K562 (cell line): ENCODE data around the gene LYST.

ENCODE experiments used
- ERF ChIP-seq: fragments of 450-650 bp; formaldehyde crosslinking; IDR thresholded peaks from 2 replicates; pipeline ENCODE4 v1.4.0; 2020; ENCODE audit warnings: mild to moderate bottlenecking, mixed read lengths
- POU5F1 ChIP-seq: fragments of 150-350 bp; IDR thresholded peaks from 2 replicates; pipeline ENCODE4 v1.6.1; 2014; ENCODE audit warnings: borderline replicate concordance, low read length, low read depth, mild to moderate bottlenecking; ENCODE audit not compliant: partially characterized antibody
- SIX5 ChIP-seq, 2 experiments: IDR thresholded peaks; 2 replicates each; pipeline ENCODE4 v1.6.1; 2011; ENCODE audit warnings: low read length in 2 of 2, borderline replicate concordance in 1 of 2, low read depth in 1 of 2, mild to moderate bottlenecking in 1 of 2, moderate library complexity in 1 of 2; ENCODE audit not compliant: insufficient read depth in 1 of 2
- TBL1XR1 ChIP-seq, 2 experiments: IDR thresholded peaks; 2 replicates each; pipeline ENCODE4 v1.6.1; 2012; ENCODE audit warnings: improper control_type of control experiment in 2 of 2, low read length in 2 of 2, mild to moderate bottlenecking in 1 of 2
- YY1 ChIP-seq, 3 experiments: IDR thresholded peaks; 2 replicates each; pipeline ENCODE4 v1.6.1; 2011; ENCODE audit warnings: low read length in 2 of 3, mild to moderate bottlenecking in 2 of 3, moderate library complexity in 2 of 3, borderline replicate concordance in 1 of 3, control low read depth in 1 of 3, low read depth in 1 of 3; ENCODE audit not compliant: insufficient read depth in 3 of 3, insufficient replicate concordance in 2 of 3, control insufficient read depth in 1 of 3, insufficient read length in 1 of 3; ENCODE audit errors: extremely low read depth in 1 of 3
- ZNF121 ChIP-seq: sonication (generic); formaldehyde crosslinking; conservative IDR thresholded peaks from 2 replicates; pipeline ENCODE4 v1.8.0; 2022; ENCODE audit warnings: missing genetic modification reagents
- TF ChIP-seq, protein P1 (sequence below): sonication (generic); formaldehyde crosslinking; IDR thresholded peaks from 2 replicates; pipeline ENCODE4 v1.8.1; 2023; ENCODE audit warnings: mild to moderate bottlenecking, missing genetic modification reagents
- TF ChIP-seq, protein P2 (sequence below), 3 experiments: IDR thresholded peaks in 2 of 3; conservative IDR thresholded peaks in 1 of 3; 2 replicates each; pipeline ENCODE4 v1.5.1; 2011 to 2012; ENCODE audit warnings: low read length in 3 of 3, mild to moderate bottlenecking in 3 of 3, control low read depth in 2 of 3, improper control_type of control experiment in 1 of 3, inconsistent platforms in 1 of 3, low read depth in 1 of 3, mixed read lengths in 1 of 3, moderate library complexity in 1 of 3; ENCODE audit not compliant: insufficient read depth in 2 of 3
- TF ChIP-seq, protein P3 (sequence below): sonication (generic); formaldehyde crosslinking; IDR thresholded peaks from 2 replicates; pipeline ENCODE4 v1.8.0; 2023; ENCODE audit warnings: mild to moderate bottlenecking, missing genetic modification reagents

- TF ChIP-seq YY1 (IDR thresholded peaks at IDR 0.05; ENCODE audit: borderline replicate concordance in 1 of 3, control insufficient read depth in 1 of 3, extremely low read depth in 1 of 3, insufficient read depth in 3 of 3, insufficient read length in 1 of 3, insufficient replicate concordance in 2 of 3, low read depth in 1 of 3, low read length in 2 of 3) (no peak), TBL1XR1 (IDR thresholded peaks at IDR 0.05; ENCODE audit: low read length in 2 of 2) (no peak), SIX5 (IDR thresholded peaks at IDR 0.05; ENCODE audit: borderline replicate concordance in 1 of 2, insufficient read depth in 1 of 2, low read depth in 1 of 2, low read length in 2 of 2) (no peak), ZNF121 (no peak), POU5F1 (no peak), ERF (CRISPR knock-in tag) (no peak)
- TF ChIP-seq, protein P1, sequence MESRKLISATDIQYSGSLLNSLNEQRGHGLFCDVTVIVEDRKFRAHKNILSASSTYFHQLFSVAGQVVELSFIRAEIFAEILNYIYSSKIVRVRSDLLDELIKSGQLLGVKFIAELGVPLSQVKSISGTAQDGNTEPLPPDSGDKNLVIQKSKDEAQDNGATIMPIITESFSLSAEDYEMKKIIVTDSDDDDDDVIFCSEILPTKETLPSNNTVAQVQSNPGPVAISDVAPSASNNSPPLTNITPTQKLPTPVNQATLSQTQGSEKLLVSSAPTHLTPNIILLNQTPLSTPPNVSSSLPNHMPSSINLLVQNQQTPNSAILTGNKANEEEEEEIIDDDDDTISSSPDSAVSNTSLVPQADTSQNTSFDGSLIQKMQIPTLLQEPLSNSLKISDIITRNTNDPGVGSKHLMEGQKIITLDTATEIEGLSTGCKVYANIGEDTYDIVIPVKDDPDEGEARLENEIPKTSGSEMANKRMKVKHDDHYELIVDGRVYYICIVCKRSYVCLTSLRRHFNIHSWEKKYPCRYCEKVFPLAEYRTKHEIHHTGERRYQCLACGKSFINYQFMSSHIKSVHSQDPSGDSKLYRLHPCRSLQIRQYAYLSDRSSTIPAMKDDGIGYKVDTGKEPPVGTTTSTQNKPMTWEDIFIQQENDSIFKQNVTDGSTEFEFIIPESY (CRISPR knock-in tag): no peak
- TF ChIP-seq, protein P2, sequence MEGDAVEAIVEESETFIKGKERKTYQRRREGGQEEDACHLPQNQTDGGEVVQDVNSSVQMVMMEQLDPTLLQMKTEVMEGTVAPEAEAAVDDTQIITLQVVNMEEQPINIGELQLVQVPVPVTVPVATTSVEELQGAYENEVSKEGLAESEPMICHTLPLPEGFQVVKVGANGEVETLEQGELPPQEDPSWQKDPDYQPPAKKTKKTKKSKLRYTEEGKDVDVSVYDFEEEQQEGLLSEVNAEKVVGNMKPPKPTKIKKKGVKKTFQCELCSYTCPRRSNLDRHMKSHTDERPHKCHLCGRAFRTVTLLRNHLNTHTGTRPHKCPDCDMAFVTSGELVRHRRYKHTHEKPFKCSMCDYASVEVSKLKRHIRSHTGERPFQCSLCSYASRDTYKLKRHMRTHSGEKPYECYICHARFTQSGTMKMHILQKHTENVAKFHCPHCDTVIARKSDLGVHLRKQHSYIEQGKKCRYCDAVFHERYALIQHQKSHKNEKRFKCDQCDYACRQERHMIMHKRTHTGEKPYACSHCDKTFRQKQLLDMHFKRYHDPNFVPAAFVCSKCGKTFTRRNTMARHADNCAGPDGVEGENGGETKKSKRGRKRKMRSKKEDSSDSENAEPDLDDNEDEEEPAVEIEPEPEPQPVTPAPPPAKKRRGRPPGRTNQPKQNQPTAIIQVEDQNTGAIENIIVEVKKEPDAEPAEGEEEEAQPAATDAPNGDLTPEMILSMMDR (IDR thresholded peaks at IDR 0.05 in 2 of 3, conservative IDR thresholded peaks at IDR 0.05 in 1 of 3; ENCODE audit: insufficient read depth in 2 of 3, low read depth in 1 of 3, low read length in 3 of 3): no peak
- TF ChIP-seq, protein P3, sequence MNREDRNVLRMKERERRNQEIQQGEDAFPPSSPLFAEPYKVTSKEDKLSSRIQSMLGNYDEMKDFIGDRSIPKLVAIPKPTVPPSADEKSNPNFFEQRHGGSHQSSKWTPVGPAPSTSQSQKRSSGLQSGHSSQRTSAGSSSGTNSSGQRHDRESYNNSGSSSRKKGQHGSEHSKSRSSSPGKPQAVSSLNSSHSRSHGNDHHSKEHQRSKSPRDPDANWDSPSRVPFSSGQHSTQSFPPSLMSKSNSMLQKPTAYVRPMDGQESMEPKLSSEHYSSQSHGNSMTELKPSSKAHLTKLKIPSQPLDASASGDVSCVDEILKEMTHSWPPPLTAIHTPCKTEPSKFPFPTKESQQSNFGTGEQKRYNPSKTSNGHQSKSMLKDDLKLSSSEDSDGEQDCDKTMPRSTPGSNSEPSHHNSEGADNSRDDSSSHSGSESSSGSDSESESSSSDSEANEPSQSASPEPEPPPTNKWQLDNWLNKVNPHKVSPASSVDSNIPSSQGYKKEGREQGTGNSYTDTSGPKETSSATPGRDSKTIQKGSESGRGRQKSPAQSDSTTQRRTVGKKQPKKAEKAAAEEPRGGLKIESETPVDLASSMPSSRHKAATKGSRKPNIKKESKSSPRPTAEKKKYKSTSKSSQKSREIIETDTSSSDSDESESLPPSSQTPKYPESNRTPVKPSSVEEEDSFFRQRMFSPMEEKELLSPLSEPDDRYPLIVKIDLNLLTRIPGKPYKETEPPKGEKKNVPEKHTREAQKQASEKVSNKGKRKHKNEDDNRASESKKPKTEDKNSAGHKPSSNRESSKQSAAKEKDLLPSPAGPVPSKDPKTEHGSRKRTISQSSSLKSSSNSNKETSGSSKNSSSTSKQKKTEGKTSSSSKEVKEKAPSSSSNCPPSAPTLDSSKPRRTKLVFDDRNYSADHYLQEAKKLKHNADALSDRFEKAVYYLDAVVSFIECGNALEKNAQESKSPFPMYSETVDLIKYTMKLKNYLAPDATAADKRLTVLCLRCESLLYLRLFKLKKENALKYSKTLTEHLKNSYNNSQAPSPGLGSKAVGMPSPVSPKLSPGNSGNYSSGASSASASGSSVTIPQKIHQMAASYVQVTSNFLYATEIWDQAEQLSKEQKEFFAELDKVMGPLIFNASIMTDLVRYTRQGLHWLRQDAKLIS: no peak
Observed at GRCh38 chr1:235861857-235862256, 4.8 kb downstream of the LYST start.
